HCT116 (cell line): Measurements from ENCODE around the gene TMPRSS13. TPM values are rescaled to one million over a fixed set of nuclear protein-coding genes. Genes with fewer than 3 reads are reported as not detected.

Source experiments
- ATF3 ChIP-seq: IDR thresholded peaks from 2 replicates; pipeline ENCODE4 v1.6.1; 2012
- CTCF ChIP-seq, 3 experiments: fragments of 200-600 bp in 1 of 3; sonication (generic) in 1 of 3; IDR thresholded peaks in 2 of 3; conservative IDR thresholded peaks in 1 of 3; 2 replicates each; pipeline ENCODE4 v1.5.1; 2012 to 2017; ENCODE audit warnings: low read depth in 2 of 3, low read length in 2 of 3, antibody characterized with exemption in 1 of 3, borderline replicate concordance in 1 of 3, control low read depth in 1 of 3, mild to moderate bottlenecking in 1 of 3, mixed read lengths in 1 of 3, mixed run types in 1 of 3, moderate library complexity in 1 of 3; ENCODE audit not compliant: insufficient read depth in 1 of 3
- ELF1 ChIP-seq: IDR thresholded peaks from 2 replicates; pipeline ENCODE4 v1.6.1; 2012; ENCODE audit warnings: low read depth, borderline replicate concordance
- FOSL1 ChIP-seq: IDR thresholded peaks from 2 replicates; pipeline ENCODE4 v1.6.1; 2012; ENCODE audit warnings: low read depth
- JUND ChIP-seq: IDR thresholded peaks from 2 replicates; pipeline ENCODE4 v1.6.1; 2012
- MAX ChIP-seq: IDR thresholded peaks from 2 replicates; pipeline ENCODE4 v1.6.1; 2012
- POLR2A ChIP-seq: IDR thresholded peaks from 2 replicates; pipeline ENCODE4 v1.7.0; 2011; ENCODE audit warnings: borderline replicate concordance; ENCODE audit not compliant: insufficient read depth, insufficient read length; ENCODE audit errors: extremely low read depth
- RAD21 ChIP-seq: IDR thresholded peaks from 2 replicates; pipeline ENCODE4 v1.6.1; 2012; ENCODE audit warnings: low read depth, mild to moderate bottlenecking
- SP1 ChIP-seq: IDR thresholded peaks from 2 replicates; pipeline ENCODE4 v1.6.1; 2012; ENCODE audit warnings: low read depth
- SRF ChIP-seq: IDR thresholded peaks from 2 replicates; pipeline ENCODE4 v1.6.1; 2012; ENCODE audit warnings: low read depth
- YY1 ChIP-seq: IDR thresholded peaks from 2 replicates; pipeline ENCODE4 v1.6.1; 2011; ENCODE audit warnings: low read length, low read depth, moderate library complexity, mild to moderate bottlenecking; ENCODE audit not compliant: insufficient replicate concordance; ENCODE audit errors: extremely low read depth
- ZBTB33 ChIP-seq: IDR thresholded peaks from 2 replicates; pipeline ENCODE4 v1.6.1; 2011; ENCODE audit warnings: mild to moderate bottlenecking, low read length, moderate library complexity; ENCODE audit not compliant: insufficient replicate concordance; ENCODE audit errors: extremely low read depth
- ZFX ChIP-seq: fragments of 450-650 bp; IDR thresholded peaks from 2 replicates; pipeline ENCODE4 v1.6.1; 2017
- ZNF274 ChIP-seq: fragments of 200-500 bp; sonication (Bioruptor generic); IDR thresholded peaks from 2 replicates; pipeline ENCODE4 v1.6.1; 2014; ENCODE audit warnings: mild to moderate bottlenecking, low read depth, low read length, inconsistent platforms
- total RNA-seq: library from RNA; stranded (reverse); gene quantifications from one replicate; pipeline ENCODE4 v1.2.1, GENCODE V29; 2021; ENCODE audit not compliant: unreplicated experiment

The TMPRSS13 gene
- total RNA-seq, 1 experiment from 2014 or later = 0.52 TPM

- TF ChIP-seq ZBTB33 = no peak
- TF ChIP-seq POLR2A = peak; percentile 91
- peak; percentile 69 for TF ChIP-seq JUND
- no peak for TF ChIP-seq ZFX
- TF ChIP-seq ATF3 = no peak
- TF ChIP-seq RAD21 = no peak
- TF ChIP-seq CTCF (IDR thresholded peaks at IDR 0.05 in 2 of 3, conservative IDR thresholded peaks at IDR 0.05 in 1 of 3; ENCODE audit: borderline replicate concordance in 1 of 3, insufficient read depth in 1 of 3, low read depth in 2 of 3, low read length in 2 of 3) = no peak
- no peak for TF ChIP-seq YY1
- TF ChIP-seq SP1 = peak; percentile 75
- peak; percentile 87 for TF ChIP-seq MAX
- TF ChIP-seq ZNF274 = no peak
- TF ChIP-seq ELF1 = no peak
- TF ChIP-seq SRF = no peak
- no peak for TF ChIP-seq FOSL1
These were observed 21.7 kb downstream of the TMPRSS13 start (continued) for GRCh38 chr11:117907276-117908108.
